ENCODE measurements around the gene PAEP.
A peak's percentile ranks its signal among the peaks of the same experiment; 100 is the strongest.

Gene PAEP

DNA sequence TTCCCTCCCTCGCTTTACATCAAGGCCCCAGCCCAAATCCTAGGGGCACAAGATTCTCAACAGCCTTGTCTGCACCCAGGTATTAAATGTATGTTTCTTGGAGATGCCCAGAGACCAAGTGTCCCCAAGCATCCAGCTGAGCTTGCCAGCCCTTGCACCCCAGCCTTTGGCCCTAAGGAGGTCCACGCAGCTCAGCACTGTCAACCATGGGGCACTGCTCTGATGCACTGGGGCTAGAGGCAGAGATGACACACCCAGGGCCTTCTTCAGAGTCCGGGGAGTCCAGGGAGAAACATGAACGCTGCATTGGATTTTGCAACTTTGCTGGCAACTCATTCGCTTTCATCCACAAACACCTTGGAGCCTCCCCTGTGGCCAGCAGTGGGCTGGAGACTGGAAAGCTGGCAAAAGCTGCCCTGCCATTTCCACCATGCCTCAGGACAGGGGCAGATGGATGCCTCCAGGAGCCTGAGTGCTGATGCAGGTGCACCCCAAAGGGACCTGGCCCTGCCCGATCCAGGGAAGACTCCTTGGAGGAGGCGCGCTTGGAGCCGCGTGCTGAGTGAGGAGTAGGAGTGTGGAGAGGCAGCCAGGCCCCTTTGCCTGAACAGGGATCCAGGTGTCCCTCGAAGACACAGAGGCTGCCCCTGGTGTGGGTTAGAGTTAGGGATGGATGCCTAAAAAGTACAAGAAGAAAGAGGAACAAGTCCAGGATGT lies 19.3 kb downstream of the PAEP start:
- no peak for DNase-seq

GRCh38 chr9:135581636-135582426 lies 20.3 kb downstream of the PAEP start:
- no peak for DNase-seq

- no peak for DNase-seq
These were observed 21.0 kb downstream of the PAEP start for GRCh38 chr9:135582541-135582940.

GRCh38 chr9:135582966-135583687 lies 21.6 kb downstream of the PAEP start:
- DNase-seq = no peak

DNA sequence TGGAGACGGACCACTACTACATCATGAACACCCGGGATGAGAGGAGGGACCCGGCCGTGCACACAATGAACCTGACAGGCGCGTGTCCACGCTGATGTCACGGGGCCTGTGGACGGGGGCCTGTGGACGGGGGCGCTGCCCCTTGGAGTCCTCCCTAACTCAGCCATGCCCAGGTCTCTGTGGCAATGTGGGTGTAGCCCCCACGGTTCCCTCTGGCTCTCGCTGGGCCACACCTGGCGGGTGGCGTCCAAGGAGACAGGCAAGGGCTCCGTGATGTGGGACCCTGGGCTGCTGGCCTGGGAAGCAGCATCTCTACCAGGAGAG lies 22.1 kb downstream of the PAEP start:
- no peak for DNase-seq

DNA sequence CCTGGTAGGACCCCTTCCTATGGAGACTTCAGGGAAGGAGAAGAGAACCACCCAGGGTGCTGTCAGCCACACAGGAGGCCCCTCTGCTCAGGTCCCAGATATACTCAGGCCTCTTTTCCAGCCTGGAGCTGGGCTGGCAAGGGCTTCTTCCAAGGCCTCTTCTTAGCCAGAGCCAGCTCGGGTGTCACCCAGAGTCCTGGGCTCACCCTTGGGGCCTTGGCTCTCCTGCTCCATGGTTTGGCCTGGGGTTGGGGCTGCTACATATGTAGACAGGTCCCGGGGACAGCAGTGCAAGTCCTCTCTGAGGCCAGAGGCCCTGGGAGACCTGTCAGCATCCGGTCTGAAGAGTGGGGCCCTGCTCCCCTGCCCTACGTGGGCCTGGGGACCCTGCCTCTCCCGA lies 22.8 kb downstream of the PAEP start:
- DNase-seq = no peak

- no peak for DNase-seq
These were observed 23.4 kb downstream of the PAEP start for GRCh38 chr9:135584934-135585333.

- no peak for DNase-seq
These were observed 25.1 kb downstream of the PAEP start for GRCh38 chr9:135586601-135587109.

GRCh38 chr9:135587658-135588057 lies 26.1 kb downstream of the PAEP start:
- no peak for DNase-seq

- no peak for DNase-seq
These were observed 26.8 kb downstream of the PAEP start for GRCh38 chr9:135588371-135588770.

- no peak for DNase-seq
These were observed 27.5 kb downstream of the PAEP start for GRCh38 chr9:135588886-135589595.

DNA sequence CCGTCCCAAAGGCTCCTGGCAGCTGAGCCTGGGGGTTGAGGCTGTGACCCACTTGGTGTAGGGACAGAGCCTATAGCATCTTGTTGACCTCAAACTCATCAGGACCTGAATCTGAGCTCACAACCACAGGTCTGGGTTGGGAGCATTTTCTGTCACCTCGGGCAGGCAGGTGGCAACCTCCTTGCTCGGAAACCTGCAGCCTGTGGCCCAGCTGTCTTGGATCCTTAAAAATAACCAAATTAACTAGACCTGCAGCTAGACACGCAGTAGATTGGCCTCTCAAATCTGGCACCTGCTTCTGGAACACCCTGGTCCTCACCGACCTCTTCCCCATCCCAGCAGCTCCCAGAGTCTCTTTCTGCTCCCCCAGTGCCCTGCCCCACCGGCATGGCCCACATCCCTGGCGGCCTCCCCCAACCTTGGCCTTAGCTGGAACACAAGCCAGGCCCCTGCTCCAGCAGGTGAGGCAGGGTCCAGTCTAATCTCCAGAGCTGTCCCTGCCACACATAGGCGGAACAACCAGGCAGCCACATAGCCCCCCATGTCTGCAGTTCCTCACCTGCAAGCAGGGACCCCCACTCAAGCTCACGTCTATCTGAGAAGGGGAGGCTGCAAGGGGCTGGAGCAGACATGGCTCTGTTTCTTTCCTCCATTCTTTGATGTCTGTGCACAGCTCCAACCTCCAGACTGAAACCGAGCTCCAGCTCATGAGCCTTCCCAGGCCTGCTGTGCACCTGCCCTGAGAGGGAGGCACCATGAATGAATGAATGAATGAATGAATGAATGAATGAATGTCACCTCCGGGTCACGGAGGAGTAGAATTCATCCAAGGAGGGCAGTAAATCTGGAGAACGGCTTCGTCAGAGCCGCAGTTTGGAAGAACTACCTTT lies 28.3 kb downstream of the PAEP start:
- no peak for DNase-seq

GRCh38 chr9:135590486-135591079 lies 29.0 kb downstream of the PAEP start:
- DNase-seq = no peak

- DNase-seq = no peak
These were observed 30.2 kb downstream of the PAEP start for GRCh38 chr9:135591506-135592330.

DNA sequence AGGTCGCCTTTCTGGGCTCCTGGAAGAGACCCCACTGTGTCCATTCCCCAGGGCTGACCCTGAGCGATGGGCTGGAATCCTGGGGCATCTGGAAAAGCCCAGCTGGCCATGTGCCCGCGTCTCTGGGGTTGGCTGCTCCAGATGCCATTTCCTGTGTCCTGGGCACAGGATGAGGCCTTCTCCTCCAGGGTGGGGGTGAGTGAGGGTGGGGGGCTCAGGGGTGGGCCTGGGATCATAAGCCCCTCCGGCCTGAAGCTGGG lies 30.7 kb downstream of the PAEP start:
- no peak for DNase-seq

DNA sequence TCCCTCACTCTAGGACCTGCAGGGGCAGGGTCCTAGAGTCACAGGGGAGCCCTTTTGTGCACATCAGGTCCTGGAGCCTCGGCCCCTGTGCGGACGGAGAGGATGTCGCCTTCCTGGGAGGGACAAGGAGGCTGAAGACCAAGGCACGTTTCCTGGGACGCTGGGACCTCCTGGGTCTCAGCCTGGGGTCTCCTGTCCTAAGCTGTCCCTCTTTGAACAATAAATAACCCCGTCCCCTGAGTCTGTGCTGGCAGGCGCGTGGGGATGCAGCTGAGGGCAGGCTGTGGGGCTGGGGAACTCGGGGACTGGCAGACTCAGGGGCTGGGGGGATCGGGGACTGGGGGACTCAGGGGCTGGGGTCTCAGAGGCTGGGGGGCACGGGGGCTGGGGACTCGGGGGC lies 31.1 kb downstream of the PAEP start:
- no peak for DNase-seq

GRCh38 chr9:135596211-135596610 lies 34.7 kb downstream of the PAEP start:
- DNase-seq = no peak

DNA sequence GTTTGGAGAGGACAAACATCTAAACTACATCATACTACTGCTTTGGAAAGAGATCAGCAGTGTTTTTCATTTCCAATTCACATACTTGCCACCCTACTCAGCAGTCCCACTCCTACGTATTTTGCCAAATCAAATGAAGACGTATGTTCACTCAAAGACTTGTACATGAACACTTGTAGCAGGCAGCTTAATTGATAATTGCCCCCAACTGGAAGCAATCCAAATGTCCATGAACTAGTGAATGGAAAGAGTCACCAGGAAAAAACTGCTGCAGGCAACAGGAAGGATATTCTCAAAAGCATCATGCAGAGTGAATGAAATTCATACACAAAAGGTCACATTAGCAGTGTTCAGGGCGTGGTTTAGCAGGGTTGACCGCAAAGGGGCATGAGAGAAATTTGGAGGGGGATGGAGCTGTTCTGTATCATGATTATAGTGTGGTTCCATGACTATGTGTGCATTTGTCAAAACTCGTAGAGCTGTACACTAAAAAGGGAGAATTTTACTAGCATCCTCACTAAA lies 38.8 kb downstream of the PAEP start:
- no peak for DNase-seq

DNA sequence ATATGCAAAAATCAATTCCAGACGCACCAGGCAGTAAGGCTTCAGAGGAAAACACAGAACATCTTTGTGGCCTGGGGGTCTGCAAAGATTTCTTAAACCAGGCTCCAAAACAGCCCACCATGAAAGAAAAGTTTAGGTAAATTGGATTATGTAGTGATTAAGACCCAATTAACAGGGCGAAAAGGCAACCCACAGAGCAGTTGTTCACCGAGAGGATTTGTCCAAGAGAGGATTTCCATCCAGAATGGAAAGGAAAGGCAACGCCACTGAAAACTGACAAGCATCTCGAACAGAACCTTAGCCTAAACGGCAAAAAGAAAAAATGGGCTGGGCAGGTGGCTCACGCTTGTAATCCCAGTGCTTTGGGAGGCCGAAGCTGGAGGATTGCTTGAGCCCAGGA lies 40.4 kb downstream of the PAEP start:
- DNase-seq = no peak

DNA sequence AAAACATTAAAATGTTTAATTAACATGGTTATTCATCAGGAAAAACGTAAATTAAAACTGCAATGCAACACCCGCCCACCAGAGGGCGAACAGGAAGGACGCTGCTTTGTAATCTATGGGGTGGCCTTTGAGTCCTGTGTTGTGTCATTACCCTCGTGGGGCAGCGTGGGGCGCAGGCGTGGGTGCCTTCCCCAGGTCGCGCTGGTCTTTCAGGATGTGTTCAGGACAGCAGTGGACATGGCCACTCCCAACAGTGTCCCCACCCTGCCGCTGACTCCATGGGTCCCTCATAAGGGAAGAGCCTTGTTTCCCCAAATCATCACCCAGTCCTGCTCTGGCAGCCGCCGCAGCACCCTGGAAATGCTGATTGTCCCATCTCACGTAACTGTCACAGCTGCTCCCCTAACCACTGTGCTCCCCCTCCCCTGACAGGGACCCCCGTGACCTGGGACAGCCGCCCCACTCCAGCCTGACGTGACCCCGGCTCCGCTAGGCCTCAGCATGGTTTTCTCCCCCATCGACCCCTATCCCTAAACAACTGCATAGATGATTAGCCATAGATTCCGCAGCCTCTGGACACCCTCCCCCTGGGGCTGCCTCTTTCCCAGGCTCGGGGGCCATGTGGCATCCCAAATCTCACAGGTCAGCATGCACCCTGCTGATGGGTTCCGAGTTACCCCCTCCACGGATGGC lies 41.4 kb downstream of the PAEP start:
- peak; percentile 2 for DNase-seq
